Panc1 (cell line): Measurements from ENCODE around the gene PROSER3.

Experiments
- CTCF ChIP-seq: fragments of 450-650 bp; IDR thresholded peaks from 2 replicates; pipeline ENCODE4 v1.5.1; 2017; ENCODE audit warnings: mild to moderate bottlenecking
- SIN3A ChIP-seq: IDR thresholded peaks from 2 replicates; pipeline ENCODE4 v1.6.1; 2012; ENCODE audit warnings: low read depth, mild to moderate bottlenecking, low read length, moderate library complexity, borderline replicate concordance; ENCODE audit not compliant: insufficient read depth
- TCF7L2 ChIP-seq: IDR thresholded peaks from 2 replicates; pipeline ENCODE4 v1.6.1; 2011; ENCODE audit warnings: mild to moderate bottlenecking, low read depth, low read length, inconsistent platforms

GRCh38 chr19:35780717-35781116 is 22.7 kb downstream of the PROSER3 start:
- TF ChIP-seq CTCF (no peak), SIN3A (no peak), TCF7L2 (no peak)
